GM12878 (cell line): ENCODE measurements around the gene RCBTB2.

ENCODE experiments used
- HDAC6 ChIP-seq: fragments of 200-600 bp; sonication (generic); IDR thresholded peaks from one replicate; pipeline ENCODE4 v1.8.0; 2017; ENCODE audit warnings: antibody characterized with exemption; ENCODE audit not compliant: unreplicated experiment
- ZNF274 ChIP-seq: IDR thresholded peaks from one replicate; pipeline ENCODE4 v1.8.0; 2011; ENCODE audit not compliant: insufficient read length, insufficient read depth

DNA sequence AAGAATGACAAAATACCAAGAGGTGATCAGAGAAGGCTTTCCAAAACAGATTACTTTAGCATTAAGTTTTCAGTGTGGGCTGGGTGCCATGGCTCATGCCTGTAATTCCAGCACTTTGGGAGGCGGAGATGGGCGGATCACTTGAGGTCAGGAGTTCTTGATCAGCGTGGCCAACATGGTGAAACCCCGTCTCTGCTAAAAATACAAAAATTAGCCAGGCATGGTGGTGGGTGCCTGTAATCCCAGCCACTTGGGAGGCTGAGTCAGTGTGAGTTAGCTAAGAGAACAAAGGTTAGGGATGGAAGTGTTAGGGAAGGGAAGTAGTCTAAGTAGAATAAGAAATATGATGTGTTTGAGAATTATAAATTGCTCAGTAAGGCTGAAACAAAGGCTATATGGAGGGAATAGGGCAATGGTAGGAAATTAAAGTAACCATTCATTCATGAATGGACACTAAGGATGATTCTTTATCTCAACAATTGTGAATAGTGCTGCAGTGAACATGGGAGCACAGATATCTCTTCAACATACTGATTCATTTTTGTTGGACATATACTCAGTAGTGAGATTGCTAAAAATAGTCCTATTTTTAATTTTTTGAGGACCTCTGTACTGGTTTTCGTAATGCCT lies 3.9 kb upstream of the RCBTB2 start:
- no peak for TF ChIP-seq ZNF274
- TF ChIP-seq HDAC6: no peak
